CD4-positive, alpha-beta T cell treated with Interleukin-17A for 1 hour (primary cell): ENCODE measurements around the gene LEPROT.
A peak's percentile ranks its signal among the peaks of the same experiment; 100 is the strongest.
"Not testable (repeated sequence)": the region's sequence is repeated elsewhere in the genome, so short reads cannot be mapped to it uniquely, and the experiment has no call there.

Experiments used
- DNase-seq: peaks from one replicate; pipeline ENCODE4 v3.0.0-alpha.2; 2020

Gene LEPROT

GRCh38 chr1:65440915-65441314 is 20.4 kb downstream of the LEPROT start:
- DNase-seq: no peak

GRCh38 chr1:65441464-65441863 is 21.0 kb downstream of the LEPROT start:
- DNase-seq: no peak

GRCh38 chr1:65442442-65442841 is 22.0 kb downstream of the LEPROT start:
- no peak for DNase-seq

- DNase-seq: no peak
Observed at GRCh38 chr1:65443647-65444046, 23.2 kb downstream of the LEPROT start.

- DNase-seq: no peak
Observed at GRCh38 chr1:65444128-65444640, 23.7 kb downstream of the LEPROT start.

- no peak for DNase-seq
Observed at GRCh38 chr1:65445837-65446236, 25.4 kb downstream of the LEPROT start.

- no peak for DNase-seq
Observed at GRCh38 chr1:65449214-65449823, 28.9 kb downstream of the LEPROT start.

- DNase-seq: not testable (repeated sequence)
Observed at GRCh38 chr1:65455678-65456077, 35.2 kb downstream of the LEPROT start.

- no peak for DNase-seq
Observed at GRCh38 chr1:65456481-65456880, 36.0 kb downstream of the LEPROT start.

- DNase-seq: no peak
Observed at GRCh38 chr1:65457868-65458267, 37.4 kb downstream of the LEPROT start.

- no peak for DNase-seq
Observed at GRCh38 chr1:65458730-65459396, 38.4 kb downstream of the LEPROT start.

GRCh38 chr1:65459397-65459768 is 38.9 kb downstream of the LEPROT start:
- DNase-seq: peak; percentile 18

GRCh38 chr1:65465837-65466236 is 45.4 kb downstream of the LEPROT start:
- DNase-seq: not testable (repeated sequence)

- no peak for DNase-seq
Observed at GRCh38 chr1:65467536-65467935, 47.1 kb downstream of the LEPROT start.

GRCh38 chr1:65469126-65469888 is 48.8 kb downstream of the LEPROT start:
- no peak for DNase-seq

GRCh38 chr1:65469889-65470340 is 49.4 kb downstream of the LEPROT start:
- no peak for DNase-seq

- DNase-seq: no peak
Observed at GRCh38 chr1:65470766-65471165, 50.3 kb downstream of the LEPROT start.

GRCh38 chr1:65471213-65471833 is 50.9 kb downstream of the LEPROT start:
- DNase-seq: no peak

- no peak for DNase-seq
Observed at GRCh38 chr1:65471861-65472332, 51.4 kb downstream of the LEPROT start.

- DNase-seq: no peak
Observed at GRCh38 chr1:65476327-65476726, 55.9 kb downstream of the LEPROT start.

GRCh38 chr1:65477414-65478378 is 57.2 kb downstream of the LEPROT start:
- no peak for DNase-seq
